Astrocyte of the spinal cord (primary cell): ENCODE measurements around the gene R3HDM2.

Source experiments
- DNase-seq: peaks from one replicate; pipeline ENCODE4 v3.0.0; 2011; ENCODE audit warnings: low read depth, low spot score
- H3K4me3 ChIP-seq: 2 replicates; pipeline ENCODE4 v1.5.1; 2011; ENCODE audit warnings: low read depth, mild to moderate bottlenecking, low read length, moderate library complexity
- CTCF ChIP-seq: IDR thresholded peaks from 2 replicates; pipeline ENCODE4 v1.5.1; 2012; ENCODE audit warnings: low read depth, mild to moderate bottlenecking, low read length, inconsistent platforms
- in situ Hi-C: cut with HindIII; loops from 2 replicates; pipeline ENCODE4 v1.10.0; 2017; ENCODE audit warnings: low sequenced_read_pairs

R3HDM2 gene

GRCh38 chr12:57472391-57472790, 41.5 kb upstream of the R3HDM2 start:
- in situ Hi-C loops, result no loop called here
- TF ChIP-seq CTCF, result no peak
- no peak overlapping the region for H3K4me3 ChIP-seq
- DNase-seq, result no peak

- in situ Hi-C loops, result no loop called here
- TF ChIP-seq CTCF, result no peak
- no peak overlapping the region for H3K4me3 ChIP-seq
- DNase-seq, result no peak
Measured at GRCh38 chr12:57471661-57472060, 40.8 kb upstream of the R3HDM2 start.

- in situ Hi-C loops, result no loop called here
- no peak overlapping the region for H3K4me3 ChIP-seq
- no peak for TF ChIP-seq CTCF
- no peak for DNase-seq
Measured at GRCh38 chr12:57470970-57471656, 40.3 kb upstream of the R3HDM2 start.

- no peak overlapping the region for H3K4me3 ChIP-seq
- DNase-seq, result no peak
- in situ Hi-C loops, result no loop called here
- TF ChIP-seq CTCF, result no peak
Measured at GRCh38 chr12:57470286-57470969, 39.6 kb upstream of the R3HDM2 start.

- no peak for TF ChIP-seq CTCF
- no peak overlapping the region for H3K4me3 ChIP-seq
- no peak for DNase-seq
- in situ Hi-C loops, result no loop called here
Measured at GRCh38 chr12:57469296-57470164, 38.7 kb upstream of the R3HDM2 start.

GRCh38 chr12:57467915-57468314, 37.1 kb upstream of the R3HDM2 start:
- no peak overlapping the region for H3K4me3 ChIP-seq
- in situ Hi-C loops, result no loop called here
- DNase-seq, result no peak
- TF ChIP-seq CTCF, result no peak
